ENCODE results near the gene TSPAN18. TPM values are rescaled to one million over a fixed set of nuclear protein-coding genes. Genes with fewer than 3 reads are reported as not detected.

Gene TSPAN18
- total and polyA plus RNA-seq, 2 of the 8 experiments (the other 6 are each of a cell fraction or from before 2014, with no cell fraction given) = 5.2 to 10.2 TPM

GRCh38 chr11:44916331-44916730 lies 189.6 kb downstream of the TSPAN18 start (continued):
- no peak for TF ChIP-seq EZH2 (IDR thresholded peaks at IDR 0.05; ENCODE audit: low read depth, low read length, severe bottlenecking)
